HG03558 (cell line): ENCODE measurements around the gene LHX4.

ENCODE experiments used
- ATAC-seq: cut with Tn5 transposase; IDR thresholded peaks from one replicate; pipeline ENCODE4 v1.9.1; 2021; ENCODE audit warnings: moderate number of reproducible peaks; ENCODE audit not compliant: unreplicated experiment; ENCODE audit errors: extremely low read depth

LHX4 gene

GRCh38 chr1:180229483-180230415, at the start of gene LHX4:
Gene LHX4, plus strand, starts transcription at chr1:180230264. Its CDS starts 266 bp downstream, at chr1:180230530.
- no peak for ATAC-seq

DNA sequence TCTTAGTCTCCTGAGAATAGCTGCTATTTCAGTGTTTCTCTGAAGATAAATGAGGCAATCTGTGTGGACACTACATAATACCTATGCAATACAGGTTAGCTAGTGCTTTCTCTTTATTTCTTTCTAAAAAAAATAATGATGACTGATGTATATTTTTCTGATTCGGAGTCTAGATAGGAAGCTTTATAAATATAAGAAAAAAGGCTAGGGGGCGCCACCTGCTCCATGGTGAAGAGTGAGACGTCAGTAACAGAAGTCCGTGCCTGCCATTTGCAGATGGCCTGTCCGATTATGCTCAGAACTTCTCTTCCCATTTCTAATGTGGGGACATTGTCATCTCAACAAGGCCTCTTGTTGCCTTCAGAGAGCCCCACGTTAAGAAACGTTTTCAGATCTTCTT, 49.0 kb upstream of the LHX4 start:
- no peak for ATAC-seq

DNA sequence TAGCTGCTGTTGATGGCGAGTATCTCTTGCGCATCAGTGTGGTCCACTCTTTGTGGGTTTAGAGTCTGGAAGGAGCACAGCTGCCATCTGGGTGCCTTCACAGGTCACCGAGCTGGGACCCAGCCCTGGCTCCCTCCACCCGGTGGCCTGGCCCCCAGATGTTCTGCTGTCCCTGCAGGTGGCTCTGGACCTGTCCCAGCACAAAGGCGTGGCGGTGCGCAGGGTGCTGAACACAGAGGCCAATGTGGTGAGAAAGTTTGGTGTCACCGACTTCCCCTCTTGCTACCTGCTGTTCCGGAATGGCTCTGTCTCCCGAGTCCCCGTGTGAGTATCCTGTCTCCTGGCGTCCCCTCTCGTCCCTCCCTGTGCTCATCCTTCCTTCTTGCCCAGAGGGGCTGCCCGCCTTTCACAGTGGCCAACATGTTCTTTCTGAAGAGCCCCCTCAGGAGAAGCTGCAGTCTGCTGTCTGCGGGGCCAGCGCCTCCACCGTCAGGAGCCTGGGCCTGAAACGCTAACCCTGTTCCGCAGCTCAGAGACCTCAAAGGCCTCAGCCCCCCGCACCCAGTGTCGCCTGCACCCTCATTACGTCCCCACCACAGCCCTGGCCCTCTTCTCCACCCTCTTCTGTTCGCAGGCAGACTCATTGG, 47.9 kb upstream of the LHX4 start:
- ATAC-seq: no peak

GRCh38 chr1:180182643-180183311, 47.3 kb upstream of the LHX4 start:
- ATAC-seq: no peak

DNA sequence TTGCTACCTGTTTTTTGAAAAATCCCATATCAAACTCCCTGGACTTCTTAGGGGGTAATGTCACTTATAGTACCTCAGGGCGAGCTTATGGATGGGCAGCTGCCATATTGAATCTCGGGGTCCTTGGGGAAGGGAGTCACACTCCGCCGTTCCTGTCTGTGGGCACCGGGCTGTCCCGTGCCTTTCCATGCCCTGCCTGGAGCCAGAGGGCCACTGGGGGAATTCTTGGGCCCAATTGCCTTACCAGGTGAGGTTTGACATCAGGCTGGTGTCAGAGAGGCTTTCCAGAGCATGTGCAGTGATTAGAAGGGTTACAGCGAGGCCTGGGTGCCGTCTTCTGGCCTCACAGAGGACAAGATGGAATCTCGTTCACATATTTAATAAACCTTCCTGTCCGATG, 46.6 kb upstream of the LHX4 start:
- no peak for ATAC-seq

DNA sequence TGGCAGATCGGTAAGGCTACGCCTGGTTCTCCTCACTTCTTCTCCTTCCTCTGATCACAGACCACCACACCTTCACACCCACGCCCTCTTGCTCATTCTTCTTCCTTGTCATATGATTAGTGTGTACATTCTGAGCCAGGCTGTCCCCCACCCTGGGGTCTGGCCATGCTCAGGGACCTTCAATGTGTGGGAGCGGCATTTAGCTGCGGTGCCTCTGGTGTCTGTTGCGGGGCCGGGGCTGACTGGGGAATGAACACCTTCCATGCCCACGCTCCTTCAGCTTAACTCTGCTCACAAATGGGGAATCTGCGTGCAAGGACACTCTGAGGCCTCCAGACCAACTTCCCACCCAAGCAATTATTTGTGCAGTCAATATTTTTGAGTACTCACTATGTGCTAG, 46.0 kb upstream of the LHX4 start:
- ATAC-seq: no peak

- ATAC-seq: no peak
These were observed 44.8 kb upstream of the LHX4 start for GRCh38 chr1:180185281-180185680.

- no peak for ATAC-seq
These were observed 44.0 kb upstream of the LHX4 start for GRCh38 chr1:180185971-180186645.

GRCh38 chr1:180186831-180187230, 43.2 kb upstream of the LHX4 start:
- ATAC-seq: no peak

GRCh38 chr1:180187626-180188025, 42.4 kb upstream of the LHX4 start:
- no peak for ATAC-seq

DNA sequence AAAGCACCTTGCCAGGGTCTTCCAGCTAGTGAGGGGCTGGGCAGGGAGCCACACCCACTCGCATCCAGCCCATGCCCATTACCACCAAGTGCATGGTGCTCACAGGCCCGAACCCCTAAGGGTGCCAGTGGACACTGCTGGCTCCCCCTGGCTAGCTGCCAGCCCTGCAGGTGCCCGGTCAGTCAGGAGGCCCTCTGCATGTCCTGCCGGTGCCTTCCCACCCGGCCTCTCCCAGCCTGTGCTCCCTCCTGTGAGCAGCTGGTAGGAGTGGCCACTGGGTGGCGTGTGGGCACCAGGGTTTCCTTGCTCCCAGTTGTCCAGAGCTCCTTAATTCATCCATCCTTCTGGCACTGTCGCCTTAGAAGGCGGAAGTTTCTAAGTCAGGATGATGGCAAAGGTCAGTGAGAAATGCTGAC, 42.0 kb upstream of the LHX4 start:
- ATAC-seq: no peak

GRCh38 chr1:180188684-180189175, 41.3 kb upstream of the LHX4 start:
- no peak for ATAC-seq

- ATAC-seq: no peak
These were observed 40.0 kb upstream of the LHX4 start for GRCh38 chr1:180190091-180190490.

- no peak for ATAC-seq
These were observed 37.9 kb upstream of the LHX4 start for GRCh38 chr1:180192172-180192571.

DNA sequence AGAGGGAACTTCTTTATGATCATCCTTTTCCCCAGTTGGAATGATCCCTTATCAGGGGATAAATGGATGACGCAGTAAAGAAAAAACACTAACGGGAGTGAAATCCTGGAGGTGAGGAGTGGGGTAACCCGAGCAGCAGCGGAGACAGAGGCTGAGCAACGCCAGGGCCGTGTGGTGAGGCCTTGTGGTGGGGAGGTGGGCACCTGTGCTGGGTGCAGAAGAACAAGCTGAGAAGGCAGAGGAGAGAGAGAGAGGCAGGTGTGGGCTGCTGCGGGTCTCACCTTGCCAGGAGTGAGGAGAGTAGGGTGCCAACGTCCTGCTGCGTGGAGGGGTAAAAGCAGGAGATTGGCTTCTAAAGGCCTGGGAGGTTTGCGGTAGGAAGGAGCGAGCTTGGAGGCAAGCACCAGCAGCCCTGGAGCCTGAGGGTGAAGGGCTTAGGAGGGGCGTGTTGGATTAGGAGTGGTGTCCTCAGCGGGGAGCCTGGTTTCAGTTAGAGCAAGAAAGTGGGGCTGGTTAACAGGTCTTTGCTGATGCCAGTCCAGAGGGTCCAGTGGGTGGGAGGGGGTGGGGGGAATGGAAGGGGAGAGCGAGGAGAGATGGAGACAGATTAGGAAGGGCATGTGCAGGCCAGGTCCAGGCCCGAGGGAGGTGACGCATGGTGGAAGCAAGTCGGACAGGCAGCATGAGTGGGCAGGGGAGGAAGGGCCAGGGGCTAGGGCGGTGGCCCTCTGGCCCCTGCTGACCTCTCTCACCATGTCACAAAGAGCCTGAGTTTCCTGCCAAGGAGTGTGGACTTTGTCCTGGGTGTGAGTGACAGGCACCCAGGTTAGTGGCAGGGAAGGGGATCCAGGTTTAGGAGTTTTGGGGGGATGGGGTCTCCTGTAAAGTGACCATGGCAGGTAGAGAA, 36.7 kb upstream of the LHX4 start:
- ATAC-seq: no peak

- ATAC-seq: no peak
These were observed 36.0 kb upstream of the LHX4 start for GRCh38 chr1:180194048-180194425.

- ATAC-seq: no peak
These were observed 35.4 kb upstream of the LHX4 start for GRCh38 chr1:180194546-180195207.

- no peak for ATAC-seq
These were observed 34.7 kb upstream of the LHX4 start for GRCh38 chr1:180195401-180195800.

DNA sequence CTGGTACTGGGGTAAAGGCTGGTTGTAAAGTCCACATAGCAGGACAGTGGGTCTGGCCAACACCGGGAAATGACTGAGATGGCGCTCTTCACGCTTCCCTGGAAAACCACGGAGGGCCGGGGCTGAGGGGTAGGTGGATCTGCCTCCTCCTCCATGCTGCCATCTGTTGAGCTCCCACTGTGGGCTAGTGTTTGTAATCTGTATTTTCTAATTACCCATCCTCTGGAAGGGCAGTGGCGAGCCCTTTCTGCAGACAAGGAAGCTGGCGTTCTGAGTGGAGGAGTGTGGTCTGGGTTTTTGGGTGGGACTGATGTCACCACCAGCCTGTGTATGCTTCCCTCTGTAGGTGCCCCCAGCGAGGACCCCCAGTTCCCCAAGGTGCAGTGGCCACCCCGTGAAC, 34.1 kb upstream of the LHX4 start:
- ATAC-seq: no peak
